ENCODE results near the gene GFOD2.
A peak's percentile ranks its signal among the peaks of the same experiment; 100 is the strongest.

DNA sequence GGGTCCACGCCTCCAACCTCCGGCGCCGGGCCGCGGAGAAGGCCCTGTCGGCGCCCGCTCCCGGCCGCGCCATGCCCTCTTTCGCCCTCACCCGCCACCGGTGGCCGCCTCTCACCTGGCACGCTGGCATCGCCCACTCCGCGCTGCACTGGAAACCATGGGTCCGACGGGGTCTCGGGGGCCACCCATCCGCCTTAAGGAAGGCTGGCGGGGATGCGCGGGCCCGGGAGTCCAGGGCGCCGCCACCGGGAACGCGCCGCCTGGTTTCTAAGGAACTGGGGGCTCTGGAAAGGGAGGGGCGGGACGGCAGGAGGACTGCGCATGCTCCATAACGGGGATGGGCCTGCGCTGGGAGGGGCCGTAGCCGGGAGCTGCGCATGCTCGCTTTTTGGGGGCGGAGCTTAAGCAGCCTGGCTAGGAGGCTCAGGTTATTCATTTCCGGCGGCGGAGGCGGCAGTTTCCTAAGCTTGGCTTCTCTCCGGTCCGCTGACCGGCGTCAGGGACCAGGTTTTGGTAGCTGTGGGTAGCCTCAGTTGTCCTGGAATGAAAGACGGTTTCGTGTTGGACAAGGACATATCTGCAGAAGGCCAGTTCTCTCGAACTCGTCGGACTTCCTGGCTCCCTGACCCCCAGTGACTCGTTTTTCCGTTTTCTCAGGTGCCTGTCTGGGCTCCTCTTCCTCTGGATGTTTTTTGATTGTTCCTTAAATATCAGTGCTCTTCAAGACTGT, at the start of gene GFOD2:
- peak; percentile 97 for TF ChIP-seq POLR2A (IDR thresholded peaks at IDR 0.05; ENCODE audit: low read depth, low read length)
- TF ChIP-seq, protein P1, sequence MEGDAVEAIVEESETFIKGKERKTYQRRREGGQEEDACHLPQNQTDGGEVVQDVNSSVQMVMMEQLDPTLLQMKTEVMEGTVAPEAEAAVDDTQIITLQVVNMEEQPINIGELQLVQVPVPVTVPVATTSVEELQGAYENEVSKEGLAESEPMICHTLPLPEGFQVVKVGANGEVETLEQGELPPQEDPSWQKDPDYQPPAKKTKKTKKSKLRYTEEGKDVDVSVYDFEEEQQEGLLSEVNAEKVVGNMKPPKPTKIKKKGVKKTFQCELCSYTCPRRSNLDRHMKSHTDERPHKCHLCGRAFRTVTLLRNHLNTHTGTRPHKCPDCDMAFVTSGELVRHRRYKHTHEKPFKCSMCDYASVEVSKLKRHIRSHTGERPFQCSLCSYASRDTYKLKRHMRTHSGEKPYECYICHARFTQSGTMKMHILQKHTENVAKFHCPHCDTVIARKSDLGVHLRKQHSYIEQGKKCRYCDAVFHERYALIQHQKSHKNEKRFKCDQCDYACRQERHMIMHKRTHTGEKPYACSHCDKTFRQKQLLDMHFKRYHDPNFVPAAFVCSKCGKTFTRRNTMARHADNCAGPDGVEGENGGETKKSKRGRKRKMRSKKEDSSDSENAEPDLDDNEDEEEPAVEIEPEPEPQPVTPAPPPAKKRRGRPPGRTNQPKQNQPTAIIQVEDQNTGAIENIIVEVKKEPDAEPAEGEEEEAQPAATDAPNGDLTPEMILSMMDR (IDR thresholded peaks at IDR 0.05; ENCODE audit: extremely low read depth in 1 of 2, insufficient read depth in 1 of 2, low read depth in 1 of 2, low read length in 2 of 2), result no peak
- TF ChIP-seq, protein P2, sequence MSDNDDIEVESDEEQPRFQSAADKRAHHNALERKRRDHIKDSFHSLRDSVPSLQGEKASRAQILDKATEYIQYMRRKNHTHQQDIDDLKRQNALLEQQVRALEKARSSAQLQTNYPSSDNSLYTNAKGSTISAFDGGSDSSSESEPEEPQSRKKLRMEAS (IDR thresholded peaks at IDR 0.05; ENCODE audit: insufficient read depth, insufficient read length), result no peak
- no peak for TF ChIP-seq EZH2 (IDR thresholded peaks at IDR 0.05; ENCODE audit: borderline replicate concordance, low read depth, low read length, severe bottlenecking)
- TF ChIP-seq POLR2AphosphoS5 (IDR thresholded peaks at IDR 0.05; ENCODE audit: insufficient read depth, low read depth, low read length), result peak; percentile 92
- no peak for TF ChIP-seq FOS (IDR thresholded peaks at IDR 0.05; ENCODE audit: borderline replicate concordance, insufficient read depth, low read length)
